WTC11 (cell line): ENCODE data around the gene GALNT2. TPM values are rescaled to one million over a fixed set of nuclear protein-coding genes. Genes with fewer than 3 reads are reported as not detected.

Experiments
- ATAC-seq: fragments of 200-7000 bp; cut with Tn5 transposase; 2 replicates; pipeline ENCODE4 v1.10.0; 2021; ENCODE audit warnings: mild to moderate bottlenecking, moderate library complexity
- CTCF ChIA-PET: fragments of 300-600 bp; sonication (Branson Sonifier 250); formaldehyde crosslinking; loops from one replicate; lab custom pipeline; 2021; ENCODE audit warnings: antibody characterized with exemption; lab: Charles Lee
- POLR2A ChIA-PET: fragments of 350-600 bp; sonication (Branson Sonifier 250); formaldehyde crosslinking; loops from one replicate; lab custom pipeline; 2021; ENCODE audit warnings: antibody characterized with exemption; lab: Charles Lee
- DNase-seq: peaks from one replicate; pipeline ENCODE4 v3.0.0; 2021; ENCODE audit warnings: low spot score
- H3K27ac Mint-ChIP-seq: 2 replicates; pipeline ENCODE4 v1.8.0; 2021; ENCODE audit warnings: mixed read lengths
- H3K27me3 Mint-ChIP-seq: 2 replicates; pipeline ENCODE4 v1.8.0; 2021; ENCODE audit warnings: low read depth, mild to moderate bottlenecking, moderate library complexity, mixed read lengths
- H3K36me3 Mint-ChIP-seq: 2 replicates; pipeline ENCODE4 v1.8.0; 2021; ENCODE audit warnings: mixed read lengths
- H3K4me1 Mint-ChIP-seq: 2 replicates; pipeline ENCODE4 v1.8.0; 2022; ENCODE audit warnings: mixed read lengths
- H3K4me3 Mint-ChIP-seq: 2 replicates; pipeline ENCODE4 v1.8.0; 2021; ENCODE audit warnings: mild to moderate bottlenecking, moderate library complexity, mixed read lengths
- H3K9me3 Mint-ChIP-seq: 2 replicates; pipeline ENCODE4 v1.8.0; 2021; ENCODE audit warnings: mixed read lengths
- ARID4B ChIP-seq: sonication (generic); formaldehyde crosslinking; IDR thresholded peaks from 2 replicates; pipeline ENCODE4 v1.8.0; 2023; ENCODE audit warnings: missing genetic modification reagents, mild to moderate bottlenecking, borderline replicate concordance
- ATF1 ChIP-seq: sonication (generic); formaldehyde crosslinking; IDR thresholded peaks from 2 replicates; pipeline ENCODE4 v1.8.1; 2023; ENCODE audit warnings: mild to moderate bottlenecking, moderate library complexity, missing genetic modification reagents
- ATF2 ChIP-seq: sonication (generic); formaldehyde crosslinking; IDR thresholded peaks from 2 replicates; pipeline ENCODE4 v1.8.1; 2022; ENCODE audit warnings: low read depth, missing genetic modification reagents, borderline replicate concordance
- CTCF ChIP-seq: fragments of 200-600 bp; IDR thresholded peaks from 2 replicates; pipeline ENCODE4 v1.8.0; 2022; ENCODE audit warnings: antibody characterized with exemption
- ERG ChIP-seq: fragments of 250-450 bp; sonication (Bioruptor Pico); IDR thresholded peaks from 2 replicates; pipeline ENCODE4 v1.8.0; 2021; ENCODE audit warnings: mild to moderate bottlenecking
- ETV6 ChIP-seq: sonication (generic); formaldehyde crosslinking; IDR thresholded peaks from 2 replicates; pipeline ENCODE4 v1.8.1; 2022; ENCODE audit warnings: mild to moderate bottlenecking, missing genetic modification reagents
- FOXJ3 ChIP-seq: sonication (generic); formaldehyde crosslinking; IDR thresholded peaks from 2 replicates; pipeline ENCODE4 v1.9.0; 2021; ENCODE audit warnings: missing genetic modification reagents, mild to moderate bottlenecking, borderline replicate concordance
- FOXP1 ChIP-seq: sonication (generic); formaldehyde crosslinking; IDR thresholded peaks from 2 replicates; pipeline ENCODE4 v1.8.0; 2022; ENCODE audit warnings: missing genetic modification reagents, mild to moderate bottlenecking, moderate library complexity, borderline replicate concordance
- MYBL2 ChIP-seq: sonication (generic); formaldehyde crosslinking; IDR thresholded peaks from 2 replicates; pipeline ENCODE4 v1.8.1; 2023; ENCODE audit warnings: mild to moderate bottlenecking, moderate library complexity, missing genetic modification reagents
- RELA ChIP-seq: sonication (generic); formaldehyde crosslinking; IDR thresholded peaks from 2 replicates; pipeline ENCODE4 v1.8.1; 2022; ENCODE audit warnings: missing genetic modification reagents, mild to moderate bottlenecking, borderline replicate concordance
- TCF7 ChIP-seq: sonication (generic); formaldehyde crosslinking; IDR thresholded peaks from 2 replicates; pipeline ENCODE4 v1.8.0; 2022; ENCODE audit warnings: mild to moderate bottlenecking, low read depth, missing genetic modification reagents, moderate library complexity
- ZNF121 ChIP-seq: sonication (generic); formaldehyde crosslinking; IDR thresholded peaks from 2 replicates; pipeline ENCODE4 v1.8.0; 2023; ENCODE audit warnings: missing genetic modification reagents
- ZNF232 ChIP-seq: sonication (generic); formaldehyde crosslinking; IDR thresholded peaks from 2 replicates; pipeline ENCODE4 v1.8.0; 2022; ENCODE audit warnings: mild to moderate bottlenecking, missing genetic modification reagents
- ZNF396 ChIP-seq: fragments of 250-450 bp; sonication (Bioruptor Pico); IDR thresholded peaks from 2 replicates; pipeline ENCODE4 v1.8.0; 2021; ENCODE audit warnings: mild to moderate bottlenecking, moderate library complexity, borderline replicate concordance
- ZNF425 ChIP-seq: fragments of 250-450 bp; sonication (Bioruptor Pico); conservative IDR thresholded peaks from 2 replicates; pipeline ENCODE4 v1.9.0; 2021; ENCODE audit warnings: mild to moderate bottlenecking
- ZNF512 ChIP-seq: sonication (generic); formaldehyde crosslinking; IDR thresholded peaks from 2 replicates; pipeline ENCODE4 v1.8.1; 2022; ENCODE audit warnings: missing genetic modification reagents, borderline replicate concordance
- ZNF532 ChIP-seq: fragments of 250-450 bp; sonication (Bioruptor Pico); IDR thresholded peaks from 2 replicates; pipeline ENCODE4 v1.9.0; 2021; ENCODE audit warnings: mild to moderate bottlenecking, borderline replicate concordance
- total RNA-seq: library from RNA; stranded (reverse); gene quantifications from 3 replicates; pipeline ENCODE4 v1.2.3, GENCODE V29; 2021

Gene GALNT2
- total RNA-seq, 1 experiment from 2014 or later, result 74.8 TPM

GRCh38 chr1:230143534-230143933 lies 76.5 kb downstream of the GALNT2 start:
- no peak for DNase-seq
- Mint-ChIP-seq H3K36me3 (no peaks in the 10 kb centered on the region), H3K4me3 (no peak overlapping the region), H3K27me3 (no peaks in the 10 kb centered on the region), H3K9me3 (no peaks in the 10 kb centered on the region), H3K4me1 (peaks cover 82% of the 10 kb centered on the region), H3K27ac (no peak overlapping the region)
- CTCF ChIA-PET, result interaction anchor here (1.6 kb wide), 1 partner anchor 23 kb away, joined by 3 read pairs; no protein-coding TSS in a partner anchor
- TF ChIP-seq TCF7, result no peak
- TF ChIP-seq FOXP1, result no peak
- TF ChIP-seq ARID4B (CRISPR knock-in tag), result no peak
- TF ChIP-seq ETV6, result no peak
- no peak for TF ChIP-seq ZNF512 (CRISPR knock-in tag)
- TF ChIP-seq ERG (CRISPR knock-in tag), result no peak
- TF ChIP-seq RELA (CRISPR knock-in tag), result no peak
- TF ChIP-seq ZNF232, result no peak
- TF ChIP-seq ZNF396 (CRISPR knock-in tag), result no peak
- ATAC-seq, result no peak
- POLR2A ChIA-PET, result no interaction called here

GRCh38 chr1:230144010-230144614 lies 77.1 kb downstream of the GALNT2 start:
- ChIA-PET CTCF (no interaction called here), POLR2A (no interaction called here)
- no peak overlapping the region for H3K4me3 Mint-ChIP-seq
- no peaks in the 10 kb centered on the region for H3K27me3 Mint-ChIP-seq
- H3K36me3 Mint-ChIP-seq, result no peaks in the 10 kb centered on the region
- peaks cover 79% of the 10 kb centered on the region for H3K4me1 Mint-ChIP-seq
- ATAC-seq (no peak), DNase-seq (no peak)
- no peaks in the 10 kb centered on the region for H3K9me3 Mint-ChIP-seq
- H3K27ac Mint-ChIP-seq, result peak overlapping the region; percentile 22
- TF ChIP-seq ATF2 (CRISPR knock-in tag) (no peak), CTCF (no peak), ATF1 (CRISPR knock-in tag) (no peak), ZNF121 (CRISPR knock-in tag) (no peak), MYBL2 (no peak), ZNF532 (CRISPR knock-in tag) (no peak), FOXJ3 (CRISPR knock-in tag) (no peak), ZNF425 (CRISPR knock-in tag) (no peak)
